Eye (tissue), 1 donor: ENCODE data around the gene BCL6B.
"Not testable (repeated sequence)": the region's sequence is repeated elsewhere in the genome, so short reads cannot be mapped to it uniquely, and the experiment has no call there.

Experiments used
- DNase-seq: peaks from one replicate; pipeline ENCODE4 v3.0.0-alpha.2; 2015

The BCL6B gene

GRCh38 chr17:7022781-7023571 lies at the start of gene BCL6B:
Gene BCL6B, plus strand, starts transcription at chr17:7023050. Its CDS starts 622 bp downstream, at chr17:7023672.
- DNase-seq, result peak; percentile 37

- not testable (repeated sequence) for DNase-seq
Observed at GRCh38 chr17:6979440-6979839, 43.4 kb upstream of the BCL6B start.

- DNase-seq, result no peak
Observed at GRCh38 chr17:6981426-6981825, 41.4 kb upstream of the BCL6B start.

- no peak for DNase-seq
Observed at GRCh38 chr17:6985266-6985665, 37.6 kb upstream of the BCL6B start.

- DNase-seq, result no peak
Observed at GRCh38 chr17:6986676-6987075, 36.2 kb upstream of the BCL6B start.

GRCh38 chr17:6989779-6990178 lies 33.1 kb upstream of the BCL6B start:
- DNase-seq, result no peak

GRCh38 chr17:6993613-6994056 lies 29.2 kb upstream of the BCL6B start:
- DNase-seq, result not testable (repeated sequence)

GRCh38 chr17:6994118-6994598 lies 28.7 kb upstream of the BCL6B start:
- DNase-seq, result no peak

- DNase-seq, result no peak
Observed at GRCh38 chr17:6994666-6995256, 28.1 kb upstream of the BCL6B start.

GRCh38 chr17:6995500-6996255 lies 27.2 kb upstream of the BCL6B start, which contains the start of gene ALOX12:
Gene ALOX12, plus strand, starts transcription at chr17:6996049. Its CDS starts 69 bp downstream, at chr17:6996118.
- peak; percentile 57 for DNase-seq

GRCh38 chr17:6996256-6997011 lies 26.4 kb upstream of the BCL6B start:
- peak; percentile 35 for DNase-seq

- no peak for DNase-seq
Observed at GRCh38 chr17:6997171-6997570, 25.7 kb upstream of the BCL6B start.

GRCh38 chr17:6998855-6999508 lies 23.9 kb upstream of the BCL6B start:
- no peak for DNase-seq

- peak; percentile 36 for DNase-seq
Observed at GRCh38 chr17:7001318-7001961, 21.4 kb upstream of the BCL6B start.

- DNase-seq, result no peak
Observed at GRCh38 chr17:7002288-7003047, 20.4 kb upstream of the BCL6B start.

GRCh38 chr17:7003745-7004144 lies 19.1 kb upstream of the BCL6B start:
- peak; percentile 30 for DNase-seq

- peak; percentile 95 for DNase-seq
Observed at GRCh38 chr17:7004398-7005253, 18.2 kb upstream of the BCL6B start.

- DNase-seq, result no peak
Observed at GRCh38 chr17:7005716-7006115, 17.1 kb upstream of the BCL6B start.

- DNase-seq, result no peak
Observed at GRCh38 chr17:7007143-7007542, 15.7 kb upstream of the BCL6B start.

GRCh38 chr17:7010523-7010922 lies 12.3 kb upstream of the BCL6B start:
- no peak for DNase-seq
